Activated CD8-positive, alpha-beta memory T cell treated with anti-CD3 and anti-CD28 coated beads, Interleukin-2, amount 10 ng/mL, durations not matched to agents 7 days and 5 days (primary cell): ENCODE data around the gene CFAP99. TPM values are rescaled to one million over a fixed set of nuclear protein-coding genes. Genes with fewer than 3 reads are reported as not detected.

Experiments used
- ATAC-seq: fragments of 150-1000 bp; cut with Tn5 transposase; one replicate; pipeline ENCODE4 v1.10.0; 2021; ENCODE audit warnings: moderate library complexity
- CTCF ChIA-PET: fragments of 350-600 bp; sonication (Branson Sonifier 250); formaldehyde crosslinking; loops from one replicate; lab custom pipeline; 2021; ENCODE audit warnings: antibody characterized with exemption; lab: Charles Lee
- DNase-seq: peaks from one replicate; pipeline ENCODE4 v3.0.0-alpha.2; 2020
- H3K27ac Mint-ChIP-seq: one replicate; pipeline ENCODE4 v1.8.0; 2021; ENCODE audit warnings: mild to moderate bottlenecking, mixed read lengths
- H3K27me3 Mint-ChIP-seq: one replicate; pipeline ENCODE4 v1.8.0; 2021; ENCODE audit warnings: mixed read lengths
- H3K36me3 Mint-ChIP-seq: one replicate; pipeline ENCODE4 v1.8.0; 2021; ENCODE audit warnings: mild to moderate bottlenecking, mixed read lengths
- H3K4me1 Mint-ChIP-seq: one replicate; pipeline ENCODE4 v1.8.0; 2021; ENCODE audit warnings: mixed read lengths
- H3K4me3 Mint-ChIP-seq: one replicate; pipeline ENCODE4 v1.8.0; 2021; ENCODE audit warnings: mild to moderate bottlenecking, moderate library complexity, mixed read lengths
- H3K9me3 Mint-ChIP-seq: one replicate; pipeline ENCODE4 v1.8.0; 2022; ENCODE audit warnings: low read depth, mixed read lengths
- total RNA-seq, 2 experiments: library from RNA; stranded (reverse); gene quantifications; one replicate each; pipeline ENCODE4 v1.2.3, GENCODE V29; 2021

CFAP99 gene
- total RNA-seq, 2 experiments from 2014 or later: not detected

GRCh38 chr4:2396781-2397368 lies 21.9 kb upstream of the CFAP99 start:
- H3K27ac Mint-ChIP-seq: no peak overlapping the region
- DNase-seq (no peak), ATAC-seq (no peak)
- no peaks in the 10 kb centered on the region for H3K36me3 Mint-ChIP-seq
- CTCF ChIA-PET: interaction anchor here (1.5 kb wide), 1 partner anchor 16 kb away, joined by 8 read pairs; no protein-coding TSS in a partner anchor
- H3K4me1 Mint-ChIP-seq: peaks cover 29% of the 10 kb centered on the region
- no peaks in the 10 kb centered on the region for H3K9me3 Mint-ChIP-seq
- H3K27me3 Mint-ChIP-seq: no peaks in the 10 kb centered on the region
- no peak overlapping the region for H3K4me3 Mint-ChIP-seq

- Mint-ChIP-seq H3K9me3 (no peaks in the 10 kb centered on the region), H3K36me3 (no peaks in the 10 kb centered on the region), H3K4me3 (no peak overlapping the region), H3K4me1 (peaks cover 38% of the 10 kb centered on the region), H3K27me3 (no peaks in the 10 kb centered on the region), H3K27ac (no peak overlapping the region)
- CTCF ChIA-PET: interaction anchor here (0.7 to 1.5 kb wide), 2 partner anchors 12 to 15 kb away, joined by 3 to 8 read pairs; no protein-coding TSS in a partner anchor
- ATAC-seq: no peak
- DNase-seq: no peak
Observed at GRCh38 chr4:2397596-2398379, 21.0 kb upstream of the CFAP99 start.

GRCh38 chr4:2399216-2399615 lies 19.5 kb upstream of the CFAP99 start:
- no peak for ATAC-seq
- H3K4me1 Mint-ChIP-seq: peaks cover 36% of the 10 kb centered on the region
- no peaks in the 10 kb centered on the region for H3K9me3 Mint-ChIP-seq
- H3K27ac Mint-ChIP-seq: no peak overlapping the region
- DNase-seq: no peak
- H3K4me3 Mint-ChIP-seq: no peak overlapping the region
- no peaks in the 10 kb centered on the region for H3K27me3 Mint-ChIP-seq
- CTCF ChIA-PET: interaction anchor here (0.8 kb wide), 1 partner anchor 206 kb away, joined by 3 read pairs; no protein-coding TSS in a partner anchor
- H3K36me3 Mint-ChIP-seq: no peaks in the 10 kb centered on the region

GRCh38 chr4:2399631-2400190 lies 19.0 kb upstream of the CFAP99 start:
- CTCF ChIA-PET: interaction anchor here (0.8 to 3.3 kb wide), 2 partner anchors 13 to 206 kb away, joined by 3 to 28 read pairs; no protein-coding TSS in a partner anchor
- Mint-ChIP-seq H3K36me3 (no peaks in the 10 kb centered on the region), H3K4me1 (peaks cover 32% of the 10 kb centered on the region), H3K4me3 (no peak overlapping the region), H3K27me3 (no peaks in the 10 kb centered on the region), H3K9me3 (no peaks in the 10 kb centered on the region), H3K27ac (no peak overlapping the region)
- ATAC-seq (no peak), DNase-seq (no peak)

DNA sequence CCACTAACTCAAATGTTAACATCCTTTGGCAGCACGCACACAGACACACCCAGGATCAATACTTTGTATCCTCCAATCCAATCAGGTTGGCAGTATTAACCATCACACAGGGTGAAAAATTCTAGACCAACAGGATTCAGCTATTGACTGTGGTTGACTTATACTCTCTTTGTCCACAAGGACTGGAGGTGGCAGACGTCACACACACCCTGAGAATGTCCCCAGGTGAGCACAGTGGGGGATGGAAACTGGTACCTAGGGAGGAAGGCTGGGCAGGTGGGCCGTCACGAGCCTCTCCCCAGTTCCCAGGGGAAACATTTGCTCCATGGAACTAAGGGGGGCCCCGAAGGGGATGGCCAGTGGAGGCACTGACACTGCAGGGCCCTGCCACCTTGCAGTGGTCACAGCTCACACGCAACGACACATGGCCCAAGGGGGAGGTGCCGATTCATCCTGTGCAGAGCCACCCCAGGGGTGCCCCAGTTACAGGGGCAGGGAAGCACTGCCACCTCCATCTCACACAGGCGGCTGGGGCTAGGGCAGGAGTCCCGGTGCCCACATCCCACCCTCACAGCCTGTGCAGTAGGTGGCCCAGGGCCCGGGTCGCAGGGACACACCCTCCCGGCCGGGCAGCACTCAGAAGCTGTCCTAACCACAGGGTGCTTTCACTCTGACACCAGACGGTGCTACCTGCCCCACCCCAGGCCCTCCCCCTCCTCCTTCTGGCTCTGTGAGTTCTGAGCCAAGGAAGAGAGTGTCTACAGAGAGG lies 17.7 kb upstream of the CFAP99 start:
- peak overlapping the region; percentile 27 for H3K27ac Mint-ChIP-seq
- CTCF ChIA-PET: interaction anchor here (1.3 to 3.3 kb wide), 2 partner anchors 11 to 41 kb away, joined by 3 to 28 read pairs; no protein-coding TSS in a partner anchor
- H3K4me1 Mint-ChIP-seq: peaks cover 30% of the 10 kb centered on the region
- peak; percentile 61 for DNase-seq
- no peaks in the 10 kb centered on the region for H3K27me3 Mint-ChIP-seq
- H3K4me3 Mint-ChIP-seq: no peak overlapping the region
- H3K36me3 Mint-ChIP-seq: no peaks in the 10 kb centered on the region
- H3K9me3 Mint-ChIP-seq: no peaks in the 10 kb centered on the region
- peak; percentile 43 for ATAC-seq

- no peak for ATAC-seq
- no peak overlapping the region for H3K27ac Mint-ChIP-seq
- CTCF ChIA-PET: interaction anchor here (1.3 to 3.3 kb wide), 2 partner anchors 11 to 40 kb away, joined by 3 to 28 read pairs; no protein-coding TSS in a partner anchor
Observed at GRCh38 chr4:2401610-2401983, 17.2 kb upstream of the CFAP99 start.

DNA sequence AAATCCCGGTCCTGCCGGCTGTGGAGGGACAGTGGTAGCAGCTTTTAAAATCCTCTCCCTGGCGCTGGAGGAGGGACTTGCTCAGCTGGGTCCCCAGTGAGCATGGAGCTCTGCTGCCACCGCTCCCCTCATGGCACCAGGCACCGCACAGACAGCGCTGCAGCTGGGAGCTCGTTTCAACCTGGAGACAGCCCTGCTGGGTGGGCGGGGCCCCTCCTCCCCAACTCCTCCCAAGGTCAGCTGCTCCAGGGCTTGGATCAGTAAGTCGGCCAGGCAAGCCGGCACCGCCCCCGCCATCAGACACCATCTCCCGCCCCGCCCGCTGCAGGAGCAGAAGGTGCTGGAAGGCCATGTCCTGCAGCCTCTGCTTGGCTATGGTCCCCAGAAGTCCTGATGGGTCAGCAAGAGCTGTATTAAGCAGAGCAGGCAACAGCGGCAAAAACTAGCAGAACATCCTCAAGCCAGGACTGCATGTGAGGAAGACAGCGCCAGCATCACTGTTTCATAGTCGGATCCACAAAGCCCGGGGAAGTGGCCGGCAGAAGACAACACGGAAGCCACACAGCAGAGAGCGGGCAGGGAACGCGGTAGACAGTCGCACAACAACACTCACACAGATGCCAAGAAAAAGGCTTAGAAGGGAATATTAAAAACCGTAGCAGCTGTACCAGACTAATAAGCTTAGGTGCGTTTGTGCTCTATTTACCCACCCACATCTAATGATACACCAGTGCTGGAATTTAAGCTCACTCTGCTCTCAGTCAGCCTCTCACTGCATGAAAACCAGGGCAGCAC lies 16.5 kb upstream of the CFAP99 start:
- CTCF ChIA-PET: interaction anchor here (1.2 to 3.3 kb wide), 4 partner anchors 8 to 40 kb away, joined by 3 to 28 read pairs (median 4); no protein-coding TSS in a partner anchor

More at GRCh38 chr4:2401610-2401983, 17.2 kb upstream of the CFAP99 start:
- H3K27me3 Mint-ChIP-seq: no peaks in the 10 kb centered on the region
- H3K4me3 Mint-ChIP-seq: no peak overlapping the region
- H3K9me3 Mint-ChIP-seq: no peaks in the 10 kb centered on the region
- DNase-seq: no peak
- no peaks in the 10 kb centered on the region for H3K36me3 Mint-ChIP-seq
- peaks cover 32% of the 10 kb centered on the region for H3K4me1 Mint-ChIP-seq

GRCh38 chr4:2402941-2403340 lies 15.8 kb upstream of the CFAP99 start:
- no peak for DNase-seq
- CTCF ChIA-PET: interaction anchor here (1.0 to 3.3 kb wide), 4 partner anchors 9 to 18 kb away, joined by 3 to 28 read pairs (median 4); partner anchors contain the start of genes CFAP99 and ZFYVE28
- H3K9me3 Mint-ChIP-seq: no peaks in the 10 kb centered on the region
- H3K27ac Mint-ChIP-seq: no peak overlapping the region
- H3K27me3 Mint-ChIP-seq: no peaks in the 10 kb centered on the region
- H3K4me3 Mint-ChIP-seq: no peak overlapping the region
- ATAC-seq: no peak
- H3K4me1 Mint-ChIP-seq: peaks cover 36% of the 10 kb centered on the region
- no peaks in the 10 kb centered on the region for H3K36me3 Mint-ChIP-seq

More for the DNA sequence above, 16.5 kb upstream of the CFAP99 start:
- DNase-seq (no peak), ATAC-seq (peak; percentile 63)
- H3K27me3 Mint-ChIP-seq: no peaks in the 10 kb centered on the region
- H3K27ac Mint-ChIP-seq: peak overlapping the region; percentile 24
- H3K9me3 Mint-ChIP-seq: no peaks in the 10 kb centered on the region
- peak overlapping the region; percentile 9 for H3K4me3 Mint-ChIP-seq
- H3K4me1 Mint-ChIP-seq: peaks cover 36% of the 10 kb centered on the region
- no peaks in the 10 kb centered on the region for H3K36me3 Mint-ChIP-seq

GRCh38 chr4:2406406-2406805 lies 12.3 kb upstream of the CFAP99 start:
- no peaks in the 10 kb centered on the region for H3K36me3 Mint-ChIP-seq
- no peak overlapping the region for H3K4me3 Mint-ChIP-seq
- CTCF ChIA-PET: interaction anchor here (0.8 to 0.9 kb wide), 3 partner anchors 9 to 144 kb away, joined by 3 read pairs; partner anchors contain the start of gene MXD4
- H3K27me3 Mint-ChIP-seq: no peaks in the 10 kb centered on the region
- no peaks in the 10 kb centered on the region for H3K9me3 Mint-ChIP-seq
- ATAC-seq (no peak), DNase-seq (no peak)
- no peak overlapping the region for H3K27ac Mint-ChIP-seq
- peaks cover 49% of the 10 kb centered on the region for H3K4me1 Mint-ChIP-seq

- H3K9me3 Mint-ChIP-seq: no peaks in the 10 kb centered on the region
- H3K4me1 Mint-ChIP-seq: peaks cover 49% of the 10 kb centered on the region
- H3K36me3 Mint-ChIP-seq: no peaks in the 10 kb centered on the region
- no peak for ATAC-seq
- CTCF ChIA-PET: interaction anchor here (0.8 to 0.9 kb wide), 3 partner anchors 9 to 145 kb away, joined by 3 read pairs; partner anchors contain the start of gene MXD4
- no peak overlapping the region for H3K4me3 Mint-ChIP-seq
- DNase-seq: no peak
- no peak overlapping the region for H3K27ac Mint-ChIP-seq
- H3K27me3 Mint-ChIP-seq: no peaks in the 10 kb centered on the region
Observed at GRCh38 chr4:2406920-2407319, 11.8 kb upstream of the CFAP99 start.

DNA sequence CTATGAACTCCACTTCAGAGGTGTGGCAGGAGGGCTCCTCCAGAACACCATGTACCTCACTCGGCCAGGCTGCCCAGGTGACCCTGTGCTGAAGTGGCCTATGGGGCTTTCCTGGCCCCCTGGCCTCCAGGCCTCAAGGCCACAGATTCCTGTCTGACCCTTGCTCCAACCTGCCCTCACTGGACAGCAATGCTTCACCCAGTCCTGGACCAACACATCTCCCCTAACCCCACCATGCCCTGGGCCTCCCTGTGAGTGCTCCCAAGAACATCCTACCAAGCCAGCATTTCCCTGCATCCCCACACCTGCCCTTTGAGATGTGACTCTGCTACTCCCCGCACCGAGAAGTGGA lies 10.8 kb upstream of the CFAP99 start:
- Mint-ChIP-seq H3K27ac (no peak overlapping the region), H3K36me3 (no peaks in the 10 kb centered on the region), H3K4me1 (peaks cover 50% of the 10 kb centered on the region), H3K27me3 (no peaks in the 10 kb centered on the region), H3K4me3 (no peak overlapping the region), H3K9me3 (no peaks in the 10 kb centered on the region)
- no peak for DNase-seq
- CTCF ChIA-PET: no interaction called here
- ATAC-seq: no peak

DNA sequence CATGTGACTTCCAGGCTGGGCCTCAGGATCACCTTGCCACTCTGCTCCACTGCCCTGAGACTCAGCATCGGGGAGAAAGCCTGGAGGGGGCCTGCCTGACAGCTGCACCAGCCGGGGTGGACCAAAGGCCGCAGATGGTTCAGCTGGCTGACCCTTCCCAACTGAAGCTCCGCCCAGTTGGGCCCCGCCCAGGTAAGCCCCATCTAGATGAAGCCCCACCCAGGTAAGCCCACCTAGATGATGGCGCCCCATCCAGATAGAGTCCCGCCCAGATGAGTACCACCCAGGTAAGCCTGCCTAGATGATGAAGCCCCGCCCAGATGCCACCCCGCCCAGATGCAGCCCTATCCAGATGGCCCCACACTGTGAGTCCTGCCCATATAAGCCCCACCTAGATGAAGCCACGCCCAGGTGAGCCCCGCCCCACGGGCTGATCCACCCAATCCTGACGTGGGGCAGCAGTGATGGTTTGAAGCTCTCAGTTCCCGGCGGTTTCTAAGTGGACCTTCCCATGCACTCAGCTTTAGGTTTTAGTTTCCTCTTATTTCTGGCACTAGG lies 10.3 kb upstream of the CFAP99 start:
- Mint-ChIP-seq H3K4me3 (no peak overlapping the region), H3K36me3 (no peaks in the 10 kb centered on the region), H3K4me1 (peaks cover 50% of the 10 kb centered on the region), H3K27ac (no peak overlapping the region), H3K27me3 (no peaks in the 10 kb centered on the region), H3K9me3 (no peaks in the 10 kb centered on the region)
- ATAC-seq (no peak), DNase-seq (no peak)
- CTCF ChIA-PET: no interaction called here
